Measurements from ENCODE around the gene CDON.

DNA sequence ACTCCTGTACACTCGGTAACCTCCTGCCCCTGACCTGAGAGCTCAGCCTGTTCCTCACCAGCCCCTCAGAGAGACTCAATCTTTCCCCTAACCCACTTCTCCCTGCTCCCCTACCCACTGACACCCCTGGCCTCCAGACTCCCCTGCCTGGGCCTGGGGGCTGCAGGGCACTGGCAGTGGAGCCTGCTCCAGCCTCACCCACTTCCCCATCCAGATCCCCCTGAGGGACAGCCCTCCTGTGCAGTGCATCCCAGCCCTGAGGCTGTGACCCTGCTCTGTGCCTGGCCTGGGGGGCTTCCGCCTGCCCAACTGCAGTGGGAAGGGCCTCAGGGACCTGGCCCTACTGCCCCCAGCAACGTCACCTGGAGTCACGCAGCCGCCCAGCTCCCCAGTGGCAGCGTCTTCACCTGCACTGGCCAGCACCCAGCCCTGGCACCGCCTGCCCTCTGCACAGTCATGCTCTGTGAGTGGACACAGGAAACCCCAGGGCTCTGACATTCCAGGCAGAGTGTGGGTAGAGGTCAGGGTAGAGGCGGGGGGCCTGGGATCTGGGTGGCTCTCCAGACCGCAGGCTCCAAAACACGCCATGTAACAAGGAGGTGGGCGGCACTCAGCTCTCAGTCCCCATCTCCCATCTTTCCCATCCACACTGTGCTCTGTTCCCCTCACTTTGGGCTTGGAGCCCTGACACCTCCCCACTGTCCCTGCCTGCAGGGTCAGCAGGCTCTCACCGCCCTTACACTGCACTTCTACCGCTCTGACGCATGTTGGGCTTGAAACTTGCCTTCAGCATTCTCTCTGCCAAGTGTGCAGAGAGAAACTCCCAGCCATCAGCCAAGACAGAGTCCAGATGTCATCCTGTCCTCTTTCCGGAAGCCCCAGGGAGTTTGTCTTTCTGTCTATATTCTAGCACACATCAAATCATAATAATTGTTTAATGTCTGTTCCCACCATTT lies 111.7 kb downstream of the CDON start:
- no peak for TF ChIP-seq EZH2 (IDR thresholded peaks at IDR 0.05; ENCODE audit: borderline replicate concordance, insufficient read depth, low read depth, low read length, poor library complexity, severe bottlenecking)
- TF ChIP-seq, protein P1, sequence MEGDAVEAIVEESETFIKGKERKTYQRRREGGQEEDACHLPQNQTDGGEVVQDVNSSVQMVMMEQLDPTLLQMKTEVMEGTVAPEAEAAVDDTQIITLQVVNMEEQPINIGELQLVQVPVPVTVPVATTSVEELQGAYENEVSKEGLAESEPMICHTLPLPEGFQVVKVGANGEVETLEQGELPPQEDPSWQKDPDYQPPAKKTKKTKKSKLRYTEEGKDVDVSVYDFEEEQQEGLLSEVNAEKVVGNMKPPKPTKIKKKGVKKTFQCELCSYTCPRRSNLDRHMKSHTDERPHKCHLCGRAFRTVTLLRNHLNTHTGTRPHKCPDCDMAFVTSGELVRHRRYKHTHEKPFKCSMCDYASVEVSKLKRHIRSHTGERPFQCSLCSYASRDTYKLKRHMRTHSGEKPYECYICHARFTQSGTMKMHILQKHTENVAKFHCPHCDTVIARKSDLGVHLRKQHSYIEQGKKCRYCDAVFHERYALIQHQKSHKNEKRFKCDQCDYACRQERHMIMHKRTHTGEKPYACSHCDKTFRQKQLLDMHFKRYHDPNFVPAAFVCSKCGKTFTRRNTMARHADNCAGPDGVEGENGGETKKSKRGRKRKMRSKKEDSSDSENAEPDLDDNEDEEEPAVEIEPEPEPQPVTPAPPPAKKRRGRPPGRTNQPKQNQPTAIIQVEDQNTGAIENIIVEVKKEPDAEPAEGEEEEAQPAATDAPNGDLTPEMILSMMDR (IDR thresholded peaks at IDR 0.05) = no peak
